GM21528 (cell line): ENCODE results near the gene CCND2.
A peak's percentile ranks its signal among the peaks of the same experiment; 100 is the strongest.

Experiments
- ATAC-seq: cut with Tn5 transposase; IDR thresholded peaks from one replicate; pipeline ENCODE4 v1.9.1; 2021; ENCODE audit warnings: mild to moderate bottlenecking, moderate library complexity; ENCODE audit not compliant: unreplicated experiment, low FRiP score

CCND2 gene

GRCh38 chr12:4256043-4256826 lies 17.3 kb upstream of the CCND2 start:
- ATAC-seq: no peak

DNA sequence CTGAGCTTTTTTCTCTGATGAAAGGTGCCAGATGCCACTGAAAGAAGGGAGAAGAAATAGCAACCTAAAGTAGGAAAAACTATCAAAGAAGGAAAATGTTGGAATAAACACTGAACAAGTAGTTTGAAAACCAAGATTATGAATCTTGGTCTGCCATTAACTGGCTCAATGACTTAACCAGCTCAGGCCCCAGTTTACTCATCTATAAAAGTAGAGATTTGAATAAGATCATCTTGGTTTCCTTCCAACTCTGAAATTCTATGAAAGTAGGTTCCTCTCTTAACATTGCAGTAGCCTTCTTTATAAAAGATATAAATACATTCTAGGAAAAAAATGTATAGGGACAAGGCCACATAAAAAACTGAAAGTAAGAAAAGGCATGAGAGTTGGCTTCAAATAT lies 16.1 kb upstream of the CCND2 start:
- no peak for ATAC-seq

DNA sequence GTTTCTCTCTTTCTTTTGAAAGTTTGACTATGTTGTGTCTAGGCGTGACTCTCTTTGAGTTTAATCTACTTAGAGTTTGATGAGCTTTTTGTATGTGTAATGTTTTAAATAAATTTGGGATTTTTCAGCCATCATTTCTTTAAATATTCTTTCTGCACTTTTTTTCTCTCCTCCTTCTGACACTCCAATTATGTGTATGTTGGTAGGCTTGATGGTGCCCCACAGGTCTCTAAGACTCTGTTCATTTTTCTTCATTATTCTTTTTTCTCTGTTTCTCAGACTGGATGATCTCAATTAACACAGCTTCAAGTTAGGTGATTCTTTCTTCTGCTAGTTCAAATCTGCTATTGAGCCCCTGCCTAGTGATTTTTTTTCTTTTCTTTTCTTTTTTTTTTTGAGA lies 14.5 kb upstream of the CCND2 start:
- no peak for ATAC-seq

DNA sequence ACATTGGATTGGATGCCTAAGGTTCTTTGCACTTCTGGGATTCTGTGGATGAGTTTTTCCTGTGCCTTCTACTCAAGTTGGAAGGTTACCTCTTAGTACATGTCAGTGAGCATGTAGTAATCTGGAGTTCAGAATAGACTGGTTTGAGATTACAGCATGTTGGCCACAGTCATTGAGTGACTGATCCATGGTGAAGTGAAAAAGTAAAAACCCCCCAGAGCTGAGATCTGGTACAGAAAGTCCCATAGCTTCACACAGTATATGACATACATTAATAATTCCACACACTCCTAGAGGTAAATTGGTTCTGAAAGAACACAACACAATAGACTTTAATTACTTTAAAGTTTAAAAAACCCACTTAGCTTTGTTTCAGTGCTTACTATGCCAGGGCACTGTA lies 11.9 kb upstream of the CCND2 start:
- peak; percentile 57 for ATAC-seq

- no peak for ATAC-seq
These were observed 8.3 kb upstream of the CCND2 start for GRCh38 chr12:4265280-4265679.

- ATAC-seq: no peak
These were observed 6.6 kb upstream of the CCND2 start for GRCh38 chr12:4266990-4267389.

- no peak for ATAC-seq
These were observed 5.7 kb upstream of the CCND2 start for GRCh38 chr12:4267704-4268328.

GRCh38 chr12:4268329-4269181 lies 5.0 kb upstream of the CCND2 start:
- ATAC-seq: no peak

DNA sequence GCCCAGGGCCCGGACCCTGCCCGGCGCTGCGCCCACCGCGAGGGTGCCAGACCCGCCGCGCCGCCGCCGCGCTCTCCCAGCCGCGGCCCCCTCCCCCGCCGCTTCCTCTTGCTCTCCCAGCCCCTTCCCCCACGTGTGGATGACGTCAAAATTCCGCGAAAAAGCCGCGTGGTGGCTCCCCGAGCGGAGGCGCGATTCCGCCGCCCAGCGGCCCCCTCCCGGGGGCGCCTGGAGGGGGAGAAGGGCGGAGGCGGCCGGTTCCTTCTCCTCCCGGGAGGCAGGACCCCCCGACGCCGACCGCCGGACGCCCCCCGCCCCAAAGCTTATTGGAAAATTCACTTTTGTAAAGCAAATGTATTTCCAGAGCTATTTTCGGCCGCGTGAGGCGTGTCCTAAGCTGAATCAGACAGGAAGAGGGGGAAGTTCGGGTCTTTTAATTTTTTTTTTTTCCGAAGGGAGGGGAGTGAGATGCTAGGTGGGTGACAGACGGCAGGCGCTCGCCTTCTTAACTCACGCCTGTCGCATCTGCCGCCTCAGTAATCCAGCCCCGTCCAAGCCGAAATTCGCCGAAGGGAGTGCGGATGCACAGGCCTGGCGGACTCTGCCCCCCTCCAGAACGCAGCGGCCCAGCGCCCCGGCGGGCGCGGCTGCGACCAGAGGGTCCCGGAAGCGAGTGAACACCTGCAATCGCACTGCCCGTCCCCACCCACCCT lies 4.1 kb upstream of the CCND2 start:
- no peak for ATAC-seq

DNA sequence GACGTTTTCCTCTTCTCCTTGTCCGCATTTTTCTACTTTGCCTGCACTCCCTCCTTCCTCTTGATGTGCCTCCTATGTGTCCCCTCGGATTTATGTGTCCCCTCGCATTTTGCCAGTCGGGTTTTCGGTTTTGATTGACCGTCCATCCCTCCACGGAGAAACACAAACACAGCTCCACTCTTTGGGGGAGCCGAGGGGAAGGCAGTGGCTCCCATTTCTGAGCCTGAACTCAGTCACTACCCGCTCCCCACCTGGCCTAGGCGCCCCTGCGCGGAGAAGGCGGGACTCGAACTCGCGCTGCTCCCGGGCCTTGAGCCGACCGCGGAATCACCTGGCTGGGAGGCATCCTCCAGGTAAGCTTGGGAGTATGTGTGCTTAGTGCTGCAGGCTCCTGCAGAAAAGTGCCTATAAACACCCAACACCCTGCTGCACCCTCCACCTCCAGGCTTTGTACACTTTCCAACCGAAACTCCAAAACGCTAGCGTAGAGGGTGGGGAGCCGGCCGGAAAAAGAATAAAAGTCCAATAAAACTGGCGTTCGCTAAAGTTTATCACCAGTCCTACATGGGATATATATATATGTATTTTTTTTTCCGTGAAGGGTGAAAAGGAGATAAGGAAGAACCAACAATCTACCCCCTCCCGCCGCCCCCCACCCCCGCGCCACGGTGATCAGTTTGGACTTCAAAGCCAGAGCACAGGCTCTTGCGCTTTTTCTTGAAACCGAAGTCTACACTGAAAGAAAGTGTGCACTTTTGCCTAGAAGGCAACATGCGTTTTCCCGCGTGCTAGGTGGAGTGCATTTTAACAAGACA lies 3.3 kb upstream of the CCND2 start:
- ATAC-seq: no peak

GRCh38 chr12:4270831-4271716 lies 2.5 kb upstream of the CCND2 start:
- no peak for ATAC-seq

DNA sequence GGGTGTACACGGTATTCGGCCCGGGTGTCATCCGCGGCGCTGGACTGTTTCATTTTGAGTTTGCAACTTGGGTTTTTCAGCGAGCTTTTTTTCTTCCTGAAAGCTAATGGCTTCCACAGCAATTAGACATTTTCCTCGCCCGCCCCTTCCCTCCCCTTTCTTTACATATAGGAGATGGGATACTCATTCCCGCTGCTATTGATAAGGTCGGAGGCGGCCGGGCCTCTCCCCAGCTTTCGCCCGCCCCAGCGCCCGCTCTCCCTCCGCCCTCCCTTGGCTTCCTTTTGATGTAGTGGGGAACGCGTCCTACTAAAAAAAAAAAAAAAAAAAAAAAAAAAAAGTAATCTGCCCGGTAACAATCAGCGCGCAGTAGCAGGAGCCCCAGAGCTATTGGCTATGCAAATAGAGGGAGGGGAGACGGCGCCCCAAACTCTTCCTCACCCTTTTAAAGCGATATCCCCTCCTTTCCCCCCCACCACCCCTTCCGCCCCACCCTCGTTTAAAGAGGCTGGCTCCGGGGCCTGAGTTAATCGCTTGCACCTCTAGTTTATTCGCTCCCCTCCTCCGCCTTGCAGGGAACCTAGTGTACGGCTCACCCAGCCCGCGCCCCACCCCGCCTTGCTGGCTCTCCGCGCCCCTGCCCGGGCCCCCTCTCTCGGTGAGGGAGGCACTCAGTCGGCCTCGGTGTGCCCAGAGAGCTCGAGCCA lies 1.7 kb upstream of the CCND2 start:
- ATAC-seq: peak; percentile 48

- ATAC-seq: peak; percentile 4
These were observed 914 bp upstream of the CCND2 start for GRCh38 chr12:4272424-4273272.

DNA sequence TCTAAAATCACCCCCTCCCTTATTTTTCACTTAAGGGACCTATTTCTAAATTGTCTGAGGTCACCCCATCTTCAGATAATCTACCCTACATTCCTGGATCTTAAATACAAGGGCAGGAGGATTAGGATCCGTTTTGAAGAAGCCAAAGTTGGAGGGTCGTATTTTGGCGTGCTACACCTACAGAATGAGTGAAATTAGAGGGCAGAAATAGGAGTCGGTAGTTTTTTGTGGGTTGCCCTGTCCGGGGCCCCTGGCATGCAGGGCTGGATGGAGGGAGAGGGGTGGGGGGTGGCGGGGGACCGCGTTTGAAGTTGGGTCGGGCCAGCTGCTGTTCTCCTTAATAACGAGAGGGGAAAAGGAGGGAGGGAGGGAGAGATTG lies 300 bp upstream of the CCND2 start:
- no peak for ATAC-seq

- no peak for ATAC-seq
These were observed 944 bp downstream of the CCND2 start for GRCh38 chr12:4274396-4275015.

GRCh38 chr12:4275016-4275869 lies 1.7 kb downstream of the CCND2 start:
- no peak for ATAC-seq
